CD4-positive, alpha-beta T cell treated with Interleukin-10 for 1 hour (primary cell): ENCODE results near the gene ZNF428.

Source experiments
- DNase-seq: peaks from one replicate; pipeline ENCODE4 v3.0.0-alpha.2; 2020

Gene ZNF428

GRCh38 chr19:43561139-43561970 lies 58.1 kb downstream of the ZNF428 start:
- no peak for DNase-seq

GRCh38 chr19:43560687-43561086 lies 58.7 kb downstream of the ZNF428 start:
- DNase-seq = no peak
